ENCODE results near the gene PLIN3.
"Not testable (repeated sequence)": the region's sequence is repeated elsewhere in the genome, so short reads cannot be mapped to it uniquely, and the experiment has no call there.

Gene PLIN3, protein sequence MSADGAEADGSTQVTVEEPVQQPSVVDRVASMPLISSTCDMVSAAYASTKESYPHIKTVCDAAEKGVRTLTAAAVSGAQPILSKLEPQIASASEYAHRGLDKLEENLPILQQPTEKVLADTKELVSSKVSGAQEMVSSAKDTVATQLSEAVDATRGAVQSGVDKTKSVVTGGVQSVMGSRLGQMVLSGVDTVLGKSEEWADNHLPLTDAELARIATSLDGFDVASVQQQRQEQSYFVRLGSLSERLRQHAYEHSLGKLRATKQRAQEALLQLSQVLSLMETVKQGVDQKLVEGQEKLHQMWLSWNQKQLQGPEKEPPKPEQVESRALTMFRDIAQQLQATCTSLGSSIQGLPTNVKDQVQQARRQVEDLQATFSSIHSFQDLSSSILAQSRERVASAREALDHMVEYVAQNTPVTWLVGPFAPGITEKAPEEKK

GRCh38 chr19:4867534-4868285 is at the start of gene PLIN3:
Gene PLIN3, minus strand, starts transcription at chr19:4867667. Its CDS starts 6,273 bp downstream, at chr19:4861394.
- DNase-seq = peak; percentile 95

GRCh38 chr19:4916292-4917082 is 49.0 kb upstream of the PLIN3 start:
- DNase-seq = peak; percentile 42

GRCh38 chr19:4914736-4915501 is 47.5 kb upstream of the PLIN3 start:
- peak; percentile 79 for DNase-seq

- peak; percentile 37 for DNase-seq
Observed at GRCh38 chr19:4913996-4914735, 46.7 kb upstream of the PLIN3 start.

- DNase-seq = peak; percentile 87
Observed at GRCh38 chr19:4911786-4912672, 44.6 kb upstream of the PLIN3 start.

- no peak for DNase-seq
Observed at GRCh38 chr19:4911314-4911713, 43.8 kb upstream of the PLIN3 start.

DNA sequence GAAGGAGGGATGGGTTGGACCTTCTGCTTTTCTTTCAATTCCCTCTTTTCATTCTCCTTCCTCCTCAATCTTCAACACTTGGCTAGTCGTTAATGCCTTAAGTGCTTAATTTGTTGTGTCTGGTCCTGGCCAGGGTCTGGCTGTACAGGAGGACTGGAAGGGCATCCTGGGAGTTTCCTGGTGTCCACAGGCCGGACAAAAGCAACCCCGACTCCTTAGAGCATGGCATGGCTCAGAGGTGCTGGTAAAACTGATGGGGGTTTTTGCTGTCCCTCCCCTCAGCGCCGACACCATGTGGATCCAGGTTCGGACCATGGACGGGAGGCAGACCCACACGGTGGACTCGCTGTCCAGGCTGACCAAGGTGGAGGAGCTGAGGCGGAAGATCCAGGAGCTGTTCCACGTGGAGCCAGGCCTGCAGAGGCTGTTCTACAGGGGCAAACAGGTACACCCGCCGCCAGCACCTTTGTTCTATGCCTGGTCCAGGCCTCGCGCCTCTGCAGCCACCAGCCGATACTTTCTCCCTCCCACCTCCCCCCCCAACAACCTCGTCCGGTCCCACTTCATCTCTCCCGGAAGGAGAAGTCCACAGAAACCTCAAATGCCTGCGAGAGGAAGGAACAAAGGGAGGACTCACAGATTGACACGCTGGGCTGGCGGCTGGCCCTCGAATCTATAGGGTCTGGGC is 43.3 kb upstream of the PLIN3 start:
- DNase-seq = peak; percentile 63

- peak; percentile 98 for DNase-seq
Observed at GRCh38 chr19:4909897-4910593, 42.6 kb upstream of the PLIN3 start.

DNA sequence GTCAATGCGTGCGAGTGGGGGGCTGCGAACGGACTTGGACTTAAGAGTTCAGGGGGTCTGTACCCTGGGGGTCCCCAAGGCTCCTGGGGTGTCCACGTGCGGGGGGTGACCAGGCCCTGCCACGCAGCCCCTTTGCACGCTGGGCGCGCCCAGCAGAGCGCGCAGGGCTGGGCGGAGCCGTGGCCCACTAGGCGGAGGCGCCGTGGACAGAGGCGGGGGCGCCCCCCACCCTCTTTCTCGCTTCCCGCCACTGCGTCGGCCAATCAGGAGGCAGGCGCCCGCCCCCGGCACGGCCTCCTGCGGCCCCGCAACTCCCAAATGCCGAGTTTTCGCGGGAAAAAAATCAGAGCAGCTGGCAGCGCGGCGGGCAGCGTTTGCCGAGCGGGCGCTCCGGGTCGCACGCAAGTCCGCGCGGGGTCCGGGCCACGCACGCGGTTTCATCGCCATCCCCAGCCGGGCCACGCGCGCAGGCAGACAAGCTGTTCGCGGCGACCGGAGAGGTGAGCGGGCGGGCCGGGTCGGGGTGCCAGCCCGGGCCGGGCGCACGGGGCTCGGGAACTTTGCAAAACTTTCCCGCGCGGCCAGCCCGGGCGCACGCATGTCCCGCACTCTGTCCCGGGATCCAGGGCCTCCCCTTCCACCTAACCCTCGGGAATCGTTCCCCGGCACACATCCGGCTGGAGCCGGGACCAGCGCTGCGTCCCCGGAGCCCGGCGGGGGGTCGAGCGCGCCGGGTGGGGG is 41.9 kb upstream of the PLIN3 start, which contains the start of gene UHRF1:
UHRF1 (plus strand) TSS at position 346 of the 741 bp plus-strand sequence. CDS start 1,385 bp downstream, outside the sequence.
- peak; percentile 86 for DNase-seq

GRCh38 chr19:4908781-4909155 is 41.3 kb upstream of the PLIN3 start:
- no peak for DNase-seq

- DNase-seq = no peak
Observed at GRCh38 chr19:4908360-4908759, 40.9 kb upstream of the PLIN3 start.

DNA sequence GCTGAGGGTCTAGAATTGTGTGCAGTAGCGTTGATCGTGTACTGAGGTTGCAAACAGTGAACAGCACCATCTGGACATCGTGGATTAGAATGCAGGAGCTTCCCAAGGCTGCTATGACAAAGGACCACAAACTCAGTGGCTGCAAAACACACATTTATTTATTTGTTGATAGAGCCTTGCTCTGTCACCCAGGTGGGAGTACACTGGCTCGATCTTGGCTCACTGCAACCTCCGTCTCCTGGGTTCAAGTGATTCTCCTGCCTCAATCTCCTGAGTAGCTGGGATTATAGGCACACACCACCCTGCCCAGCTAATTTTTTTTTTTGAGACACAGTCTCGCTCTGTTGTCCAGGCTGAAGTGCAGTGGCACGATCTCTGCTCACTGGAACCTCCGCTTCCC is 39.5 kb upstream of the PLIN3 start:
- no peak for DNase-seq

DNA sequence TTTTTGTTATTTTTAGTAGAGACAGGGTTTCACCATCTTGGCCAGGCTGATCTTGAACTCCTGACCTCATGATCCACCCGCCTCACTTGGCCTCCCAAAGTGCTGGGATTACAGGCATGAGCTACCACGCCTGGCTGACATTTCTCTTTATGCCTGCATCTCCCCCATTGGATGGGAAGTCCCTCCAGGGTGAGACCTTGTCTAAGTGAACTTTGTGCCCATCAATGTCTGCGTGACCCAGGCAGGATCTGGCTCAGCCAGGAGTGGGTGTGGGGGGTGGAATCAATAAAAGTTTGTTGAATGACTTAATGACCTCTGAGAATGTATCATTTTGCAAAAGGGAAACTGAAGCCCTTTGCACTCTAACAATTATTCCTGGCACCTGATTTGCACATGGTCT is 37.0 kb upstream of the PLIN3 start:
- DNase-seq = no peak

- DNase-seq = no peak
Observed at GRCh38 chr19:4902796-4903195, 35.3 kb upstream of the PLIN3 start, which contains the start of gene ARRDC5. Gene ARRDC5, minus strand, starts transcription at chr19:4902896. Its CDS starts 71 bp downstream, at chr19:4902825.

DNA sequence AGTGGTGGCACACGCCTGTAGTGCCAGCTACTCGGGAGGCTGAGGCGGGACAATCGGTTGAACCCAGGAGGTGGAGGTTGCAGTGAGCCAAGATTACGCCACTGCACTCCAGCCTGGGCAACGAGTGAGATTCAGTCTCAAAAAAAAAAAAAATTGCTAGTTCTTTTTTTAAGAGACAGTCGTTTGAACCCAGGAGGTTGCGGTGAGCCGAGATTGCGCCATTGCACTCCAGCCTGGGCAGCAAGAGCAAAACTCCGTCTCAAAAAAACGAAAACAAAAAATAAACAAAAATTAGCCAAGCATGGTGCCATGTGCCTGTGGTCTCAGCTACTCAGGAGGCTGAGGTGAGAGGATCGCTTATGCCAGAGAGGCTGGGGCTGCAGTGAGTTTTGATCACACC is 33.4 kb upstream of the PLIN3 start:
- DNase-seq = not testable (repeated sequence)

DNA sequence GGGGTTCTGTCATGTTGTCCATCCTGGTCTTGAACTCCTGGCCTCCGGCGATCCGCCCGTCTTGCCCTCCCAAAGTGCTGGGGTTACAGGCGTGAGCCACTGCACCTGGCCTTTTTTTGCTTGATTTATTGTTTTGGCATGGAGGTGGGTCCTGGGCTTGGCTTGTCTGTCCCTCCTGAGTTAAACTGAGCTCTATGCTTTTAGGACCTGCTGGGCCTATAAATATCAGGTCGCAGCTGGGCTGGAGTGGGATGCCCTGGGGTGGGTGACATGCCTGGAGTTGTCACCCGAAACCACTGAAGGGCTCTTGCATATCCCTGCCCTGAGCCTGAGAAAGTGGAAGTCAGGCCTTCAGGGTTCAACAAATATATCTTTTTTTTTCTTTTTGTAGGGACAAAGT is 29.7 kb upstream of the PLIN3 start:
- DNase-seq = no peak

- DNase-seq = no peak
Observed at GRCh38 chr19:4896372-4896771, 28.9 kb upstream of the PLIN3 start.

- not testable (repeated sequence) for DNase-seq
Observed at GRCh38 chr19:4892962-4893361, 25.5 kb upstream of the PLIN3 start.

All from activated CD4-positive, alpha-beta T cell treated with anti-CD3 and anti-CD28 coated beads, Interleukin-2, Interleukin-6, amounts not matched to agents 100 ng/mL and 50 ng/mL, durations not matched to agents 16 hours and 8 hours (primary cell).